ENCODE results near the gene ADM5.
A peak's percentile ranks its signal among the peaks of the same experiment; 100 is the strongest.
"Not testable (repeated sequence)": the region's sequence is repeated elsewhere in the genome, so short reads cannot be mapped to it uniquely, and the experiment has no call there.

Gene ADM5

DNA sequence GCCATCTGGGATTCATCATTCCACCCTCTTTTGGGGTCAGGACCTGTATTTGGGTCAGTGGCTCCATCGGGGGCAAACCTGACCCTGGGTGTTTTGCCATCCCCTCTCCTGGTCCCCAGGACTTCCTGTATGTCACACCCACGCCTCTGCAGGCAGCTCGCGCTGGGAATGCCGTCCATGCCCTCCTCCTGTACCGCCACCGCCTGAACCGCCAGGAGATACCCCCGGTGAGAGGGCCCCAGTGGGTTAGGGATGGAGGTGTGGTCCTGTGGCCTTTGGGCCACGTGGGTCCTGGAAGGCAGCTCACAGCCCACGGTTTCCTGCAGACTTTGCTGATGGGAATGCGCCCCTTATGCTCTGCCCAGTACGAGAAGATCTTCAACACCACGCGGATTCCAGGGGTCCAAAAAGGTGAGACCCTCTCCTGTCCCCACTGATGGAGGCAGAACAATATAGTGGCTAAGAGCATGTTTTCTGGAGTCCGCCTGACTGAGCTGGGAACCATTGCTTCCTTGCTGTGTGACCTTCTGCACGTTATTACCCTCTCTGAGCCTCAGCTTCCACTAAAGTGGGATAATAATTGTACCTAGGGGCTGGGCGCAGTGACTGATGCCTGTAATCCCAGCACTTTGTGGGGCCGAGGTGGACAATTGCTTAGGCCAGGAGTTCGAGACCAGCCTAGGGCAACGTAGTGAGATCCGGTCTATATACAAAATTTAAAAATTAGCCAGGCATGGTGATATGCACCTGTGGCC lies 15.7 kb downstream of the ADM5 start:
- DNase-seq (ENCODE audit: low read depth in 1 of 2, low spot score in 1 of 2) = no peak
- TF ChIP-seq JUND (IDR thresholded peaks at IDR 0.05; ENCODE audit: low read depth) = no peak
- in situ Hi-C loops (cut with HindIII; ENCODE audit: low pct_unique_long_range_greater_than_20kb, low sequenced_read_pairs) = no loop called here

DNA sequence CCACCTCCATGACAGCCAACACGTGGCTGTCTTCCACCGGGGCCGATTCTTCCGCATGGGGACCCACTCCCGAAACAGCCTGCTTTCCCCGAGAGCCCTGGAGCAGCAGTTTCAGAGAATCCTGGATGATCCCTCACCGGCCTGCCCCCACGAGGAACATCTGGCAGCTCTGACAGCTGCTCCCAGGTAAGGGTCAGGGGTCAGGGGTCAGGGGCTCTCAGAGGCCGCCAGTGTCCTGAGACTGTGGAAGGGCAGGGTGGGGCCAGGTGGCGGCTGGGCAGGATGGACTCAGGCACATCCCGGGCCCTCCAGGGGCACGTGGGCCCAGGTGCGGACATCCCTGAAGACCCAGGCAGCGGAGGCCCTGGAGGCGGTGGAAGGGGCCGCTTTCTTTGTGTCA lies 16.5 kb downstream of the ADM5 start:
- in situ Hi-C loops (cut with HindIII; ENCODE audit: low pct_unique_long_range_greater_than_20kb, low sequenced_read_pairs) = no loop called here
- TF ChIP-seq JUND (IDR thresholded peaks at IDR 0.05; ENCODE audit: low read depth) = no peak

DNA sequence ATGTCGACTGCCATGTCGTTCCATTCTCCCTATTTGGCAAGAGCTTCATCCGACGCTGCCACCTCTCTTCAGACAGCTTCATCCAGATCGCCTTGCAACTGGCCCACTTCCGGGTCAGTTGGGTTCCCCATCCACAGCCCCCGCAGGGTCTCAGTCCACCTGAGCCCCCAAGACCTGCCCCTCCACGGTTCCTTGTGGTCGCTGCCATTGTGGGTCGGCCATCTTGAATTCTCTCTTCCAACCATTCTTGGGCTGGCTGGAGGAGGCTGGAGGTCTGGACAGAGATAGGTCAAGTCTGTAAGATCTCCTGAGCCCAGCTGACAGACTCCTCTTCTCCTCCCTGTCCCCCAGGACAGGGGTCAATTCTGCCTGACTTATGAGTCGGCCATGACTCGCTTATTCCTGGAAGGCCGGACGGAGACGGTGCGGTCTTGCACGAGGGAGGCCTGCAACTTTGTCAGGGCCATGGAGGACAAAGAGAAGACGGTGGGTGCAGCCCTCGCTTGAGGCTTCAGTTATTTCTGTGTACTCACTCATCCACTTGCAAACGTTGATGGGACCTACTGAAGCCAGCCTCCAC lies 21.1 kb downstream of the ADM5 start:
- no peak for DNase-seq (ENCODE audit: low read depth in 1 of 2, low spot score in 1 of 2)
- TF ChIP-seq JUND (IDR thresholded peaks at IDR 0.05; ENCODE audit: low read depth) = no peak
- in situ Hi-C loops (cut with HindIII; ENCODE audit: low pct_unique_long_range_greater_than_20kb, low sequenced_read_pairs) = no loop called here

More for the DNA sequence above, 16.5 kb downstream of the ADM5 start:
- no peak for DNase-seq (ENCODE audit: low read depth in 1 of 2, low spot score in 1 of 2)

DNA sequence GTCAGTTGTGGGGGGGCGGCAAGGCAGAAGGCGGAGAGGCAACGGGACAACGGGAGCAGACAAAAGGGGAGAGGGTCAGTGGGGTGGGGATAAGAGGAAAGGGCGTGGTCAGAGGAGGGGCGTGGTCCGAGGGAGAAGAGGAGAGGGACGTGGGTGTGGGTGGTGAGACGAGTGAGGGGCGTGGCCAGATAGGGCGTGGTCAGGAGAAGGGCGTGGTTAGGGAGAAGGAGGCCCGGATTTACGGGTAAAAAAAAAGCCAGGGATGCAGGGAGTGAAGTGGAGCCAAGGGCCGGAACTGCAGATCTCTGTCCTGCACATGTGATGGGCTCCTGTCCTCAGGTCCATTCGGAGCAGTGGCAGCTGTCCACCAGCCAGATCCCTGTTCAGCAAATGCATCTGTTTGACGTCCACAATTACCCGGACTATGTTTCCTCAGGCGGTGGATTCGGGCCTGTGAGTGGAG lies 23.0 kb downstream of the ADM5 start:
- in situ Hi-C loops (cut with HindIII; ENCODE audit: low pct_unique_long_range_greater_than_20kb, low sequenced_read_pairs) = no loop called here
- DNase-seq (ENCODE audit: low read depth in 1 of 2, low spot score in 1 of 2) = peak in 1 of 2 experiments; percentile 79
- no peak for TF ChIP-seq JUND (IDR thresholded peaks at IDR 0.05; ENCODE audit: low read depth)

DNA sequence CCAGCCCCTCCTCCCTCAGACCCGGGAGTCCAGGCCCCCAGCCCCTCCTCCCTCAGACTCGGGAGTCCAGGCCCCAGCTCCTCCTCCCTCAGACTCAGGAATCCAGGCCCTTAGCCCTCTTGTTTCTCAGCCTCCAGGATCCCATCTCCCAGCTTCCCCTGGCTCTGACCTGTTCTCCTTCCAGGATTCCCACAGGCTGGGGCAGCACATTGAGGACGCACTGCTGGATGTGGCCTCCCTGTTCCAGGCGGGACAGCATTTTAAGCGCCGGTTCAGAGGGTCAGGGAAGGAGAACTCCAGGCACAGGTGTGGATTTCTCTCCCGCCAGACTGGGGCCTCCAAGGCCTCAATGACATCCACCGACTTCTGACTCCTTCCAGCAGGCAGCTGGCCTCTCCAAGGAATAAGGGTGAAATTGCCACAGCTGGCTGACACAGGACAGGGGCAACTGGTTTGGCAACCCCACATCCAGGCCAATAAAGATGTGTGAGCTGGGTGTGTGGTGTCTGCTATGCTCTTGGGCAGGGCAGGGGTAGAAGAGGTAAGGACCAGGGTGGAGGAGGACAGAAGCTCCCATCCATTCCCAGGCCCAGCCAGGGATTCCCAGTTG lies 23.9 kb downstream of the ADM5 start:
- in situ Hi-C loops (cut with HindIII; ENCODE audit: low pct_unique_long_range_greater_than_20kb, low sequenced_read_pairs) = no loop called here
- TF ChIP-seq JUND (IDR thresholded peaks at IDR 0.05; ENCODE audit: low read depth) = no peak
- peak in 1 of 2 experiments; percentile 68 for DNase-seq (ENCODE audit: low read depth in 1 of 2, low spot score in 1 of 2)

DNA sequence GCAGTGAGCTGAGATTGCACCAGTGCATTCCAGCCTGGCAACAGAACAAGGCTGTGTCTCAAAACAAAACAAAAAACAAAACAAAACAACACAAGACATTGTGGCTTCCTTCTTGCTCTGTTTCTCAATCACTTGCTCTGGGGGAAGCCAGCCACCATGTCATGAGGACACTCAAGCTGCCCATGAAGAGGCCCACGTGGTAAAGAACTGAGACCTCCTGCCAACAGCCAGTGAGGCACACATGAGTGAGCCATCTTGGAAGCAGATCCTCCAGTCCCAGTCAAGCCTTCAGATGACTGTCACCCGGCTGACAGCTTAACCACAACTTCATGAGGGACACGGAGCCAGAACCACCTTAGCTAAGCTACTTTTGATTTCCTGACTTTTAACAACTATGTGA lies 26.8 kb downstream of the ADM5 start:
- no peak for TF ChIP-seq JUND (IDR thresholded peaks at IDR 0.05; ENCODE audit: low read depth)
- in situ Hi-C loops (cut with HindIII; ENCODE audit: low pct_unique_long_range_greater_than_20kb, low sequenced_read_pairs) = no loop called here
- DNase-seq (ENCODE audit: low read depth in 1 of 2, low spot score in 1 of 2) = no peak

DNA sequence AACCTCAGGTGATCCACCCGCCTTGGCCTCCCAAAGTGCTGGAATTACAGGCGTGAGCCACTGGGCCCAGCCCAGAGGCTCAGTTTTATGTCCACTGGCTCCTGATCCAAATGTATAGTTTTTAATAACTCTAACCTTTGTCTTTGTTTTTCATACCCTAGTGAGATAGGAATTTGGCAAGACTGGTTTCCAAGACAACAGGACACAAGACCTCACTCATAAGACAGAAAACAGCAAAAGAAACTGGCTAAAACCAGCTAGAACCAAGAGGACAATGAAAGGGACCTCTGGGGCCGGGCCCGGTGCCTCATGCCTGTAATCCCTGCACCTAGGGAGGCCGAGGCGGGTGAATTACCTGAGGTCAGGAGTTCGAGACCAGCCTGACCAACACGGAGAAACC lies 29.1 kb downstream of the ADM5 start:
- TF ChIP-seq JUND (IDR thresholded peaks at IDR 0.05; ENCODE audit: low read depth) = no peak
- in situ Hi-C loops (cut with HindIII; ENCODE audit: low pct_unique_long_range_greater_than_20kb, low sequenced_read_pairs) = no loop called here
- DNase-seq (ENCODE audit: low read depth in 1 of 2, low spot score in 1 of 2) = no peak

DNA sequence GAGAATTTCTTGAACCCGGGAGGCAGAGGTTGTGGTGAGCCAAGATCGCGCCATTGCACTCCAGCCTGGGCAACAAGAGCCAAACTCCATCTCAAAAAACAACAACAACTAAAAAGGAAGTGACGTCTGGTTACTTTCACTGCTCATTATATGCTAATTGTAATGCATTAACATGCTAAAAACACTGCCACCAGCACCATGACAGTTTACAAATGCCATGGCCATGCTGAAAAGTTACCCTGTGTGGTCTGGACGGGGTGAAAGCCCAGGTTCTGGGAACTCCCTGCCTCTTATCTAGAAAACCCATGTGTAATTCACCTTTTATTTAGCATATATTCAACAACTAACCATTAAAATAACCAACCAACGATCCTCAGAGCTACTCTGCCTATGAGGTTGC lies 29.6 kb downstream of the ADM5 start:
- in situ Hi-C loops (cut with HindIII; ENCODE audit: low pct_unique_long_range_greater_than_20kb, low sequenced_read_pairs) = no loop called here
- no peak for TF ChIP-seq JUND (IDR thresholded peaks at IDR 0.05; ENCODE audit: low read depth)
- no peak for DNase-seq (ENCODE audit: low read depth in 1 of 2, low spot score in 1 of 2)

DNA sequence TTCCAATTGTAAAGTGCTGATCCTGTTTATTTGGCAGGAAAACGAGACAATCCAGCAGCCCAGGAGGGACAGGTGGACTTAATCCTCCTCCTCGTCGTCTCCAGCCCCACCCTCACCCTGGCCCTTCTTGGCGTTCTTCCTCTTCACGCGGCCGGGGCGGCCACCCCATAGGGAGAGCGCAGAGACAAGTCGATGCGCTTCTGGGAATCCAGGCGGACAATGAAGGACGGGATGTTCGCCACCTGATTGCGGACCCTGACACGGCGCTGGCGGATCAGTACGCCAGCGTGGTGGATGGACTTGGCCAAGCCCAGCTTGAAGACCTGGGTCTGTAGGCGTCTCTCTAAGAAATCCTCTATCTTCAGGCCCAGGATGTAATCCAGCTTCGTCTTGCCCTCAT lies 30.0 kb downstream of the ADM5 start:
- in situ Hi-C loops (cut with HindIII; ENCODE audit: low pct_unique_long_range_greater_than_20kb, low sequenced_read_pairs); DNase-seq (ENCODE audit: low read depth in 1 of 2, low spot score in 1 of 2): not testable (repeated sequence)

DNA sequence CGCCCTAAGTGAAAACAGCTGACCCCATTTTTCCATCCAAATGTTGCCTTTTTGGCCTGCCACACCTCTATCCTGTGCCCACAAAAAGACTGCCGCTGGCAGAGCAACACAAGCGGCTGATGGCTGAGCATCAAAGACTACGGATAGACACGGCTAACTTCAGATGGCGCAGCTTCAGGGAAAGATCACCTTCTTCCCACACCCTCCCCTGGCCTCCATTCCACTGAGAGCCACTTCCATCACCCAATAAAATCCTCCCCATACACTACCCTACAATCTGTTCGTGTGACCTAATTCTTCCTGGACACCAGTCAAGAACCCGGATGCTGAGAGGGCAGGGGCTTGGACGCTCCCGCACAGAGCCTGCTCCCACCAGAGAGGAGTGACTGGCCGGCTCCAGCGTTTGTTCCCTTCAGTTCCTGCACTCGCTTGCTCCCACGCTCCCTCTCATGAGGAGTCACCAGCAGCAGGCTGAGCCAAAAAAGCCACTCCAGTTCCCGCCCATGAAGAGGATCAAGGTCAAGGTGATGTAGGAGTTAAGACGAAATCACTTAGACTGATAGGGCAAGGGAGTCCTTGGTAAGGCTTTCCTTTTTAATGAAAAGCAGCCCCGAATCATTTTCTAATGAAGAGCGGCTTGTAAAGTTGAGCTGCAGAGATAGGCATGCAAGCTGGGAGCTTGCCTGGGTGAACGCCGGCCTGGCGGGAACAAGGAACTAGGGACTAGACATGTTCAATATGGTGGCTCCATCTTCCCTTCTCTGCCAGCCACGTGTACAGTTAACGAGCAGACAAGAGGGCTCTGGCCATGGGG lies 38.0 kb downstream of the ADM5 start:
- DNase-seq (ENCODE audit: low read depth in 1 of 2, low spot score in 1 of 2) = no peak
- no peak for TF ChIP-seq JUND (IDR thresholded peaks at IDR 0.05; ENCODE audit: low read depth)
- in situ Hi-C loops (cut with HindIII; ENCODE audit: low pct_unique_long_range_greater_than_20kb, low sequenced_read_pairs) = no loop called here

DNA sequence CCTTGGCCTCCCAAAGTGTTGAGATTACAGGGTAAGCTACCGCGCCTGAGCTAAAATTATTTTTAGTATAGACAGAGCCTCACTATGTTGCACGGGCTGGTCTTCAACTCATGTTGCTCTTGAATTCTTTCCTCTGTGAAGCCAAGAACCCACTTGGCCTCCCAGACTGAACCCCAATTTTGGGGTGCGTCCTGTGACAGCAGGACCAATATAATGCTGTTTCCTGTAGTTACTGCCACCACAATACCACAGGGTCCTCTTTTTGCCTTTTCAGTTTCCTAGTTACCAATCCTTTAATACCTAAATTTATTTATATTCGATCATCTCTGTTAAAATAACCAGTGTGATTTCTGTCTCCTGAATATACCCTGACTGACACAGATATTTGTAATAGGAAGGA lies 40.8 kb downstream of the ADM5 start:
- no peak for DNase-seq (ENCODE audit: low read depth in 1 of 2, low spot score in 1 of 2)
- in situ Hi-C loops (cut with HindIII; ENCODE audit: low pct_unique_long_range_greater_than_20kb, low sequenced_read_pairs) = no loop called here
- no peak for TF ChIP-seq JUND (IDR thresholded peaks at IDR 0.05; ENCODE audit: low read depth)

DNA sequence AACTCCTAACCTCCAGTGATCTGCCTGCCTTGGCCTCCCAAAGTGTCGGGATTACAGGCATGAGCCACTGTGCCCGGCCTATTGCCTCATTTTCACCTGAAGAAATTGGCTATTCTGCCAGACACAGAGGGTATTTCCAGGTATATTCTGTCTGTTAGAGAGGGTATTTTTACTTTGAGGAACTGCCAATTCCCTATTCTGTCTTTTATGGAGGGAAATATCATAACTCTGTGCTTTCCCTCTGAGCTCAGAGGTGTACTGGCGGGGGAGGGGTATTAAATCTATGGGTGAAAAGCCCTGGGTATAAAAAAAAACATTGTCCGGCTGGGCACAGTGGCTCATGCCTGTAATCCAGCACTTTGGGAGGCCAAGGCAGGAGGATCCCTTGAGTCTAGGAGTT lies 48.9 kb downstream of the ADM5 start:
- no peak for DNase-seq (ENCODE audit: low read depth in 1 of 2, low spot score in 1 of 2)
- in situ Hi-C loops (cut with HindIII; ENCODE audit: low pct_unique_long_range_greater_than_20kb, low sequenced_read_pairs) = no loop called here
- no peak for TF ChIP-seq JUND (IDR thresholded peaks at IDR 0.05; ENCODE audit: low read depth)

DNA sequence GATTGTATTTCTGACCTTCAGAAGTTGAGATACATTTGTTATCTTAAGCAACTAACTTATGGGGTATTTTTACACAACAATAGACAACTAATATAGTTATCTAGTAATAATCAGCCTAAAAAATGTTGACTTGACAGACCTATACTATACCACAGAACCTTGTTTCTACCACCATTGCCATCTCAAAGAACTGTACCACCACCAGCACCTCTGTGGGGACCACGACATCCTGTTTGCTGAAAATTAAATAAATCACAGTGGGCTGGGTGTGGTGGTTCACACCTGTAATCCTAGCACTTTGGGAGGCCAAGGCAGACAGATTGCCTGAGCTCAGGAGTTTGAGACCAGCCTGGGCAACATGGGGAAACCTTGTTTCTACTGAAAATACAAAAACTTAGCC lies 49.7 kb downstream of the ADM5 start:
- no peak for DNase-seq (ENCODE audit: low read depth in 1 of 2, low spot score in 1 of 2)
- no peak for TF ChIP-seq JUND (IDR thresholded peaks at IDR 0.05; ENCODE audit: low read depth)
- in situ Hi-C loops (cut with HindIII; ENCODE audit: low pct_unique_long_range_greater_than_20kb, low sequenced_read_pairs) = no loop called here

Data from T47D (cell line).